D721Med (cell line): ENCODE measurements around the gene GRM7.

ENCODE experiments used
- DNase-seq: peaks from one replicate; pipeline ENCODE4 v3.0.0; 2011; ENCODE audit warnings: low spot score; ENCODE audit not compliant: insufficient read length
- FAIRE-seq: peaks from 2 replicates; lab custom pipeline; 2011; peaks lifted over from hg19 to GRCh38; lab: Jason Lieb, UNC
- CTCF ChIP-seq: IDR thresholded peaks from 2 replicates; pipeline ENCODE4 v1.5.1; 2012; ENCODE audit warnings: mild to moderate bottlenecking, control low read depth; ENCODE audit not compliant: insufficient read depth; ENCODE audit errors: missing control alignments

GRM7 gene

GRCh38 chr3:7630925-7631324 is 770.0 kb downstream of the GRM7 start:
- no peak for FAIRE-seq
- TF ChIP-seq CTCF, result no peak
- DNase-seq, result no peak

- DNase-seq, result no peak
- no peak for FAIRE-seq
- TF ChIP-seq CTCF, result no peak
These were observed 771.4 kb downstream of the GRM7 start for GRCh38 chr3:7632305-7632704.

- FAIRE-seq (no peak), DNase-seq (no peak)
- TF ChIP-seq CTCF, result no peak
These were observed 776.8 kb downstream of the GRM7 start for GRCh38 chr3:7637694-7638093.

- TF ChIP-seq CTCF, result no peak
- DNase-seq (no peak), FAIRE-seq (no peak)
These were observed 777.2 kb downstream of the GRM7 start for GRCh38 chr3:7638103-7638502.

- DNase-seq, result no peak
- no peak for TF ChIP-seq CTCF
- no peak for FAIRE-seq
These were observed 779.9 kb downstream of the GRM7 start for GRCh38 chr3:7640787-7641186.

- no peak for TF ChIP-seq CTCF
- FAIRE-seq, result no peak
These were observed 785.9 kb downstream of the GRM7 start for GRCh38 chr3:7646851-7647250.

GRCh38 chr3:7650466-7650865 is 789.6 kb downstream of the GRM7 start:
- no peak for TF ChIP-seq CTCF
- peak; percentile 25 for FAIRE-seq

More at GRCh38 chr3:7646851-7647250, 785.9 kb downstream of the GRM7 start:
- no peak for DNase-seq

More at GRCh38 chr3:7650466-7650865, 789.6 kb downstream of the GRM7 start:
- no peak for DNase-seq
